ENCODE results near the gene PTPRD.

Gene PTPRD

GRCh38 chr9:8622222-8622802, 1990.5 kb downstream of the PTPRD start:
- Histone ChIP-seq H3K27ac (ENCODE audit: extremely low read depth, low read depth, low read length) (no peak overlapping the region), H3K4me3 (ENCODE audit: low read depth, low read length) (no peak overlapping the region), H3K4me1 (ENCODE audit: control insufficient read depth, insufficient read depth, low read length) (no peaks in the 10 kb centered on the region), H3K9me3 (ENCODE audit: control insufficient read depth, insufficient read depth, low read depth, low read length) (no peaks in the 10 kb centered on the region), H3K36me3 (ENCODE audit: control insufficient read depth in 2 of 2, insufficient read depth in 1 of 2, low read length in 2 of 2) (no peaks in the 10 kb centered on the region)
- POLR2A ChIA-PET, result no interaction called here
- TF ChIP-seq ZNF843 (tag by site-specific recombination; IDR thresholded peaks at IDR 0.05) (no peak), ZNF114 (tag by site-specific recombination; IDR thresholded peaks at IDR 0.05) (no peak), ZNF214 (tag by site-specific recombination; IDR thresholded peaks at IDR 0.05; ENCODE audit: borderline replicate concordance) (no peak), ZNF510 (tag by site-specific recombination; IDR thresholded peaks at IDR 0.05; ENCODE audit: insufficient replicate concordance) (no peak), ZNF266 (tag by site-specific recombination; IDR thresholded peaks at IDR 0.05; ENCODE audit: low read depth) (no peak), ZNF518A (tag by site-specific recombination; conservative IDR thresholded peaks at IDR 0.05; ENCODE audit: low read depth) (no peak), ZNF610 (tag by site-specific recombination; IDR thresholded peaks at IDR 0.05; ENCODE audit: borderline replicate concordance) (no peak), ZNF239 (tag by site-specific recombination; IDR thresholded peaks at IDR 0.05) (no peak), ZNF561 (tag by site-specific recombination; IDR thresholded peaks at IDR 0.05; ENCODE audit: borderline replicate concordance) (no peak), ZNF148 (tag by site-specific recombination; IDR thresholded peaks at IDR 0.05; ENCODE audit: borderline replicate concordance) (no peak), ZNF404 (tag by site-specific recombination; IDR thresholded peaks at IDR 0.05) (no peak), ZNF155 (tag by site-specific recombination; IDR thresholded peaks at IDR 0.05) (no peak), ZNF292 (tag by site-specific recombination; IDR thresholded peaks at IDR 0.05; ENCODE audit: borderline replicate concordance, low read depth) (no peak), ZNF140 (tag by site-specific recombination; IDR thresholded peaks at IDR 0.05) (no peak), ZBTB1 (tag by site-specific recombination; IDR thresholded peaks at IDR 0.05) (no peak), ZNF169 (tag by site-specific recombination; IDR thresholded peaks at IDR 0.05) (no peak)
- CTCF ChIA-PET, result interaction anchor here (0.5 kb wide), 1 partner anchor 1731 kb away, joined by 3 read pairs; no protein-coding TSS in a partner anchor

GRCh38 chr9:8621416-8621815, 1991.4 kb downstream of the PTPRD start:
- Histone ChIP-seq H3K9me3 (ENCODE audit: control insufficient read depth, insufficient read depth, low read depth, low read length) (no peaks in the 10 kb centered on the region), H3K4me1 (ENCODE audit: control insufficient read depth, insufficient read depth, low read length) (no peaks in the 10 kb centered on the region), H3K4me3 (ENCODE audit: low read depth, low read length) (no peak overlapping the region), H3K27ac (ENCODE audit: extremely low read depth, low read depth, low read length) (no peak overlapping the region), H3K36me3 (ENCODE audit: control insufficient read depth in 2 of 2, insufficient read depth in 1 of 2, low read length in 2 of 2) (no peaks in the 10 kb centered on the region)
- POLR2A ChIA-PET, result no interaction called here
- TF ChIP-seq ZNF350 (tag by site-specific recombination; IDR thresholded peaks at IDR 0.05) (no peak), ZNF830 (tag by site-specific recombination; IDR thresholded peaks at IDR 0.05; ENCODE audit: low read depth) (no peak), ZNF37A (tag by site-specific recombination; IDR thresholded peaks at IDR 0.05) (no peak), HOXD13 (CRISPR knock-in tag; IDR thresholded peaks at IDR 0.05; ENCODE audit: borderline replicate concordance) (no peak), ZNF391 (tag by site-specific recombination; IDR thresholded peaks at IDR 0.05; ENCODE audit: borderline replicate concordance, low read depth) (no peak), ZNF707 (tag by site-specific recombination; IDR thresholded peaks at IDR 0.05) (no peak), ZNF792 (tag by site-specific recombination; IDR thresholded peaks at IDR 0.05) (no peak)
- CTCF ChIA-PET, result interaction anchor here (0.5 to 0.7 kb wide), 3 partner anchors 8 to 1730 kb away, joined by 3 read pairs; no protein-coding TSS in a partner anchor
